GM21526 (cell line): Measurements from ENCODE around the gene SLC35D1.
"Not testable (repeated sequence)": the region's sequence is repeated elsewhere in the genome, so short reads cannot be mapped to it uniquely, and the experiment has no call there.

Experiments used
- ATAC-seq: cut with Tn5 transposase; IDR thresholded peaks from one replicate; pipeline ENCODE4 v1.9.1; 2021; ENCODE audit warnings: moderate library complexity; ENCODE audit not compliant: unreplicated experiment, low FRiP score

SLC35D1 gene

GRCh38 chr1:67053785-67054772 lies at the start of gene SLC35D1:
SLC35D1 (minus strand) TSS chr1:67054148; CDS start chr1:67054013, 135 bp downstream.
- ATAC-seq, result peak; percentile 71

DNA sequence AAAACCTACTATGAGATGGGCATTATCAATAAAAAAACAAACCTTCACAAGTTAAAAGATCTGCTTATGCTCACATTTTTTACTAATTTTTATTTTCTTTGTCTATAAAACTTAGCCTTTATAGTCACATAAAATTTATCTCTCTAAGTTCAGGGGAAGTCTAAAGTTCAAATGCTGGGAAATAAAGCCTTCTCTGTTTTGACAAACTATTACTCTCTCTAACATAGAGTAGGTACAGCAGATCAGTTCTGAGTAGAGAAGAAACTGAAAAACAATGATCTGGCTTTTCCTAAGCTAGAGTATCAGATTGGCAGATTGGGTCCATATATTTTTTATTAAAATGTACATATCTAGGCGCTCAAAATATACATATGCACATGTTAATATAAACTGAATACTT lies 49.6 kb upstream of the SLC35D1 start:
- ATAC-seq, result no peak

DNA sequence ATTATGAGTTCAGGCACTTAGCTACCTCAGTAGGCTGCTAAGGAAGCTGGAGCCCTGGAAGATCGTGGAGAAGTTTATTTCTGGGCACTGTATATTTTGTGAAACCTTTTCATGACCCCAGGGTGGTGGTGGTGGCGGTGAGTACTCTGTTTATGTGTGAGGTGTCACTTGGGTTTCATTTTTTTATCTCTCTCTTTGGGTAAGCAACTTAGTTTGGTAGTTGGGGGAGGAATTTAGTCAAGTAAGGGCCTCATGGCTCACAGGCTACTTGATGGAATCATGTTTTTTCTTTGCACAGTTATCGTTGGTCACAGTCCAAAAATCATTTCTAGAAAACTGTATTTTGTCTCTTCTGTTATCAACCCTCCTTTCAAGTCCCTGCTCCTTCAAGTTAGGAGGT lies 46.9 kb upstream of the SLC35D1 start:
- no peak for ATAC-seq

DNA sequence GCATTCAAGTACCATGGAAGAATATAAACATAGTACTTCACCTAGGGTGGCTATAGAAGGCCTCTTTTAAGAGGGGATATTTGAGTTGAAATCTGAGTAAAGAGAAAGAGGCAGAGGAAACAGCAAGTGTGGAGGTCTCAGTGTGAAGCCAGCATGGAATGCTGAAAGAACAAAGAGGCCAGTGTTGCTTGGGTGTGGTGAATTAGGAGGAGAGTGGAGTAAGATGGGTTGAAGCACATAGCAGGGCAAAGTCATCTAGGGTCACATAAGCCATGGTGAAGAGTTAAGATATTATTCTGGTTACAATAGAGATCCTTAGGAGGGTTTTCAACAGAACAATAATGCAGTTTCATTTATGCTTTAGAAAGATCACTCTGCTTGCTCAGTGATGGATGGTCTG lies 43.4 kb upstream of the SLC35D1 start:
- no peak for ATAC-seq

DNA sequence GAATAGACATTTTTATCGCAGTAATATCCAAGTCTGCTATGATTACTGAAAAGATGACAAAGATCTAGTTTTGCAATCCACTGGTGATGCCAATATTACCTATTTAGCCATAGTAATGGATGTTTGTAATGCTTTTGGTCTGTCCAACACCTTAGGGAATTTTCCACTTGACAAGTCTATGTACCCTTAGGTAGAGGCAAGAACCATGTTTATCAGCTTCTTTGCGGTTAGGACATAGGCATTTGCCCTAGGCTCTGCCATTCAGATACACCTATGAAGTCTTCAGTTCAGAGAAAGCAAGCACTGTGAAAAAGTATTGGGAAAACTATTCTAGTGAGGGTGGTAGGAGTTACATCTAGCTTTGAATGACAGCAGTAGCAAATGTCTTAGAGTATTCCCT lies 40.2 kb upstream of the SLC35D1 start:
- no peak for ATAC-seq

DNA sequence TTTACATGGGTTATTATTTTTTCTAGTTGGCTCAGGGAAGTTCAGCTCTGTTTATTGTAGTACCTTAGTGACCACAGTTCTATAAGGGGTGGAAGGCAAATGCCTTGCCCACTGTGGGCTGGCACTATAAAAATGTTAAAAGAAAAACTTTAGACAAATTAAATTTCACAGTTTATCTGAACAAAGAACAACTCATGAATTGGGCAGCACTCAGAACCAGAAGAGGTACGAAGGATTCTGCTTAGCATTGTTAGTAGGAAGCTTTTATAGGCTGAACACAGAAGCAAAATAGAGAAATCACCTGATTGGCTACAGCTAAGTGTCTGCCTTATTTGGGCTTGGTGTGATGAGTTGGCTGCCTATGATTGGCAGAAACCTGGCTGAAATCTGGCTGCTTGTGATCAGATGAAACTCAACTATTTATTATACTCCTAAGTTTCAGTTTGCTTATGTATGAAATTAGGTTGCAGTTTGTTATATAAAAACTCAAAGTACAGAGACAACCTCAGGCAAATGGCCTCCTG lies 35.8 kb upstream of the SLC35D1 start:
- no peak for ATAC-seq

DNA sequence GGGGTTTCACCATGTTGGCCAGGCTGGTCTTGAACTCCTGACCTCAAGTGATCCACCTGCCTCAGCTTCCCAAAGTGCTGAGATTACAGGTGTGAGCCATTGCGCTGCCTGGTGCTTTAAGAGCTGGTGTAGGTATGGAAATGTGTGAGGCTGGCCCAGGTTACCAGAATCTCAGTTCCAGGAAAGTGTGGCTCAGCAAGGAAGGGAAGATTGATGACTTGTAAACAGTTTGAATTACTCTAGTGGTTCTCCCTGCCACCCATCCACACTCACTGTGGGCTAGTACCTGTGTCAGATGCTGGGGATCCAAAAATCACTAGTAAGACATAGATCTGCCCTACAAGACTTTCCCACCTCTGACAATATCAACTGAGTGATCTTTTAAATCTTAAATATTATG lies 34.5 kb upstream of the SLC35D1 start:
- no peak for ATAC-seq

- ATAC-seq, result no peak
These were observed 31.4 kb upstream of the SLC35D1 start for GRCh38 chr1:67085326-67085725.

DNA sequence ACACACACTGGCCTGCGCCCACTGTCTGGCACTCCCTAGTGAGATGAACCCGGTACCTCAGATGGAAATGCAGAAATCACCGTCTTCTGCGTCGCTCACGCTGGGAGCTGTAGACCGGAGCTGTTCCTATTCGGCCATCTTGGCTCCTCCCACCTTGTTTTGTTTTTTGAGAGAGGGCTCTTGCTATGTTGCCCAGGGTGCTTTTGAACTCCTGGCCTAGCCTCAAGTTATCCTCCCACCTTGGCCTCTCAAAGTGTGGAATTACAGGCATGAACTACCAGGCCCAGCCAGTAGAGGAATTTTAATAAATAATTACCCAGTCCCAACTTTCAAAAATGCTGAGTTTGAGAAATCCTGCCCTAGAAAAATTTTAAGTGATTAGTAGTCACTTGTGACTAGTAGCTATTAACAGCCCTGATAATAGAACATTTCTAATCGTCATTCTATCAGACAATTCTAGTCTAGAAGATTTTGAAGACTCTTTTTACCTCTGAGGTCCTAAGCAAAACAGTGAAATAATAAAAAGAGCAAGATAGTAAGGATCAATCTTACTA lies 30.9 kb upstream of the SLC35D1 start:
- ATAC-seq, result no peak

- ATAC-seq, result no peak
These were observed 24.3 kb upstream of the SLC35D1 start for GRCh38 chr1:67078291-67078690.

- no peak for ATAC-seq
These were observed 23.6 kb upstream of the SLC35D1 start for GRCh38 chr1:67077593-67077992.

DNA sequence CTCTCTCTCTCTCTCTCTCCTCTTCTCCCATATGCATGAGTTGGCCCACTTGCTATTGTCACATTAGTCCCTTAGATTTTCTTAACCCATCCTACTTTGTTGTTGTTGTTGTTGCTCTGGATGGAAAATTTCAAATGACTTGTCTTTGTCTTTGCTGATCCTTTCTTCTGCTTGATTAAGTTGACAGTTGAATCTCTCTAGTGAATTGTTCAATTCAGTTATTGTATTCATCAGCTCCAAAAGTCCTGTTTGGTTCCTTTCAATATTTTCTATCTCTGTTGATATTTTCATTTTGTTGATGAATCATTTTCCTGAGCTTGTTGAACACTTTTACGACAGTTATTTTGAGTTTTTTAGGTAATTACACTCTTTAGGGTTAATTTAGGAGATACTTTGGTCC lies 18.8 kb upstream of the SLC35D1 start:
- ATAC-seq, result no peak

DNA sequence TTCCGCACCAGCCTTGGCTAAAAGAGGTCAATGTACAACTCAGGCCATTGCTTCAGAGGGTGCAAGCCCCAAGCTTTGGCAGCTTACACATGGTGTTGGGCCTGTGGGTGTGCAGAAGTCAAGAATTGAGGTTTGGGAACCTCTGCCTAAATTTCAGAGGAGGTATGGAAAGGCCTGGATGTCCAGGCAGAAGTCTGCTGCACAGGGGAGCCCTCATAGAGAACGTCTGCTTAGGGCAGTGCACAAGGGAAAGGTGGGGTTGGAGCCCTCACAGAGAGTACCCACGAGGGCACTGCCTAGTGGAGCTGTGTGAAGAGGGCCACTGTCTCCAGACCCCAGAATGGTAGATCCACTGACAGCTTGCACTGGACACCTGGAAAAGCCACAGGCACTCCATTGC lies 13.7 kb upstream of the SLC35D1 start:
- not testable (repeated sequence) for ATAC-seq

DNA sequence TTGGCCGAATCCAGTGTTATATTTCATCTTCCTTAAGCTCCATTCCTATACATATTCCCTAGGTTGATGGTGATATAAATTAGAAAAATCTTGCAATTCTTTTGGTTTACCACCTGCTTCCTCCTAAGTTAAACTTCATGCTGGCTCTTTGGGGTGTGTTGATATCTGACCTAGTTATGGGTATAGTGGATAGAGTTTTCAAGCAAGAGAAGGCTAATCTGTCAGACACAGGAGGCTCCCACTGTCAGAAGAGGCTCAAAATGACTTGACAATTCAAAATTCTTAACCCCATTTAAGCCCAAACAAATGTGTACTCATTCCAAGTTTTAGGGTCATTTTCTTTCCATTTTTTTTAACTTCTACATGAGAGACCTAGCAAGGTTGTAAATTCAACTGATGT lies 8.5 kb upstream of the SLC35D1 start:
- no peak for ATAC-seq

GRCh38 chr1:67061266-67061665 lies 7.3 kb upstream of the SLC35D1 start:
- no peak for ATAC-seq

DNA sequence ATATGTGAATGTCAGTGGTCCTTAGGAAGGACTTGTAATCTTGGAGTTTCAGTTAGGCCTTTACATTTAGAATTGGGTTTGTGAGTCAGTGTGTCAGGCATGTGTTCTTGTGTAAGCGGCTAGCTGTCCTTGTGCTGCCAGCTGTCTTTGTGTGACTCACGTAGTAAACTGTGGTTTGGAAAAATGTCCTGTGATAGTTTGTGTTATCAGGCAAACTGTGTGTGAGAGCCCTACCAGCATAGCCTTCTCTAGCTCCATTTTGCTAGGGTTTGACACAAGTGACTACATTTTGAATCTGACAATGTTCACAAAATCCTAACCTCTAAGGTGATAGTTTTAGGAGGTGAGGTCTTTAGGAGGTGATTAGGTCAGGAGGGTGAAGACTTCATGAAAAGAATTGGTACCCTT lies 6.9 kb upstream of the SLC35D1 start:
- ATAC-seq, result no peak

GRCh38 chr1:67059346-67059745 lies 5.4 kb upstream of the SLC35D1 start:
- ATAC-seq, result no peak

- no peak for ATAC-seq
These were observed 4.8 kb upstream of the SLC35D1 start for GRCh38 chr1:67058761-67059160.

DNA sequence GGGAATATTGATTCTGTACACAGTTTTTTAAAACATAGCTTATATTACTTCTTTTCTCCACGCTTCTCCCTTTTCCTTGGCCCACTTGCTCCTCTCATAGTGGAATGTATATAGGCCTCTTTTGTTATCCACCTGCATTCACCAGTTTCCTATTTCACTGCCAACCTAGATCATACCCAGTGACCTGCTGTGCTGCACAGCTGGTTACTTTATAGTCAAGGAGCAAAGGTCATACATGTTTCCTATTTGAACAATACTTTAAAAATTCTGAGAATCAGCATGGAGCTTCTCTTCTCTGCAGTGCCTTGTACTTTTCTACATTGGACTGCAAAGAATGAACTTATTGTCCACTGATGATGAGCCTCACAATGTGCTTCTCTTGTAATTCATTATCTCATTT lies 4.3 kb upstream of the SLC35D1 start:
- ATAC-seq, result no peak

GRCh38 chr1:67053535-67053784 lies 488 bp downstream of the SLC35D1 start:
- peak; percentile 48 for ATAC-seq

GRCh38 chr1:67052741-67053534 lies 1.0 kb downstream of the SLC35D1 start:
- no peak for ATAC-seq
